Renal cortical epithelial cell (primary cell): ENCODE measurements around the gene MYRIP. TPM values are rescaled to one million over a fixed set of nuclear protein-coding genes. Genes with fewer than 3 reads are reported as not detected.
"Not testable (repeated sequence)": the region's sequence is repeated elsewhere in the genome, so short reads cannot be mapped to it uniquely, and the experiment has no call there.

Source experiments
- DNase-seq: peaks from one replicate; pipeline ENCODE4 v3.0.0-alpha.2; 2011; ENCODE audit warnings: low read depth
- total RNA-seq: library from RNA; depleted of rRNA; stranded (reverse); fragments of >200 nt; gene quantifications from 2 replicates; pipeline ENCODE4 v1.2.3, GENCODE V29; 2014

Gene MYRIP
- 0.35 TPM in 1 of 2 replicates, not detected in the other for total RNA-seq

DNA sequence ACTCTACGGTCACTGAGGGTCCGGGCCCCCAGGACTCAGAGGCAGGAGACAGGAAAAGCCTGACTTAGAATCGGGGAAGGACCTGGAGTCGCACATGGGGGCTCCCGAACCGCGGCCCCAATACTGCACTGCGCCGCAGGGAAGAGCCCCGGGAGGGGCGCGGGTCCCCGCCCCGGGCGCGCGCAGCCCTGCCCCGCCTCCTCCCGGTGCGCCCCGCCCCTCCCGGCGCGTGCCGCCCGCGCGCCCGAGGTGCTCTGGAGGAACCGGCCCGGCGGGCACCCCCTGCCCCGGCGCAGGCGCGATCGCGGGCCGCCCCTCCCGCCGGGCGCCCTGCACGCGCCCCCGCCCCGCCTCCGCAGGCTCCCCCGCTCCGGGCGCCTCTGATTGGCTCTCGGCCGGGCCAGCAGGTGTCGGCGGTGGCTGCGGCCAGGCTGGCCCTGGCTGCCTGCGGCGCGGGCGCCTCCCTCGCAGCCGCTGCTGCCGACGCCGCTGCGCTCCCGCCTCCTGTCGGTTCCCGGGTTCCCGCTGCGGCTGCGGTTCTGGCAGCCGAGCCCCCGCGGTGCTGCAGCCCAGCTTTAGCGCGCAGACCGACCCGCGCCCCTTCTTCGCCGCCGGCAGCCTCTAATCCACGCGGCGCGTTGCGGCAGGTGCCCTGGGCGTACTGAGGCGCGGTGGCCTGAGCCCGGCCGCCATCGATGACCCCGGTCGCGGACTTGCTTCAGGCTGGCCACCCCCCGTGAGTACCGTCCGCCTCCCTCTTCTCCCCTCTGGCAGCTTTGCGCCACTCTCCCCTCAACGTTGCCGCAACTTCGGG is at the start of gene MYRIP:
Gene MYRIP, plus strand, starts transcription at position 429 of the 814 bp plus-strand sequence. CDS start 91,208 bp downstream, outside the sequence.
- DNase-seq: peak; percentile 4

DNA sequence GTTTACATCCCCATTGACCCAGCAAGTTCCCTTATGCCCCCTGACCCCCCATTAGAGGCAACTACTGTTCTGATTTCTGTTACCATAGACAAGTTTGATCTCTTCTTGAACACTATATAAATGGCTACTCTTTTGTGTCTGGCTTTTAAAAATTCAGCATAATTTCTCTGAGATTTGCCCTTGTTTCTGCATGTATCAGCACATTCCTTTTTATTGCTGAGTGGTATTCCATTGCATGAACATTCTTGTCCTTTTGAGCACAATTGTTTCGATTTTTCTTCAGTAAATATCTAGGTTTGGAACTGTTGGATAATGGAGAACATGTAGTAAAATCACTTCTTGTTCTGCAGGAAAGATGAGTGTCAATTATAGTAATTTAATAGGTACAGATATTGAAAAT is 49.1 kb upstream of the MYRIP start:
- DNase-seq: no peak

DNA sequence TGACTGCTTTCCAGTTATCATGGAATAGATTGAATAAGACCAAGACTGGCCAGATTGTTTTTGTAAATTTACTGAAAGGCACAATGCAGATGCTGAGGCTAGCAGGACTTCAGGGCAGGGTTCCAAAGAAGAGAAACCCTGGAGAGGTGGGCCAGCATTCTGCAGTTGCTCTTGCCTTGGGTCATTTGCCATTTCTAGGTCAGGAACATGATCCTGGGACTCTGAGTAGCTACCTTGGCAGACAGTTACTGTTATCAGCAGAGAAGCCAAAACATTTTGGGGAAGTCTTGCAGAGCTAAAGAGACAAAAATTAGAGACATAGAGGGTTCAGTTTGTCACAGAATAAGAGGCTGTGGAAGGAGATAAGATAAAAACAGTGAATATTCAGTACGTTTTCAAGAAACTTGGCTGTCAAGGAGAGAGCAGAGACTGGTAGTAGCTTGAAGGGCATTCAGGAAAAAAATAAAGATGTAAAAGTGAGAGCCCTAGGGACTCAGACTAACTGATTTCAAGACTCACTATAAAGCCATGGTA is 46.8 kb upstream of the MYRIP start:
- DNase-seq: no peak

DNA sequence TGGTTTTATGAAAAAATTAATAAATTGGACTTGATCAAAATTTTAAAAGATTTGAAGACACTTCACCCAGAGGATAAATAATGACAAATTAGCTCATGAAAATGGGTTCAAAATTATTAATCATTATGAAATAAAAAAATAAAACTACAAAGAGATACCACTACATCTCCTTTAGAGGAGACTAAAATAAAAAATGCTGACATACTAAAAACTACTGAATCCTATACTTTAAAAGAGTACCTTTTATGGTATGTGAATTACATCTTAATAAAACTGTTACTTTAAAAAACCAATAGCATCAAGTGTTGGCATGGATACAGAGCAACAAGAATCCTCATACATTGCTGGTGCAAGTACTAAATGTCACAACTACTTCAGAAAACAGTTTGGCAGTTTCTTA is 46.0 kb upstream of the MYRIP start:
- DNase-seq: no peak

DNA sequence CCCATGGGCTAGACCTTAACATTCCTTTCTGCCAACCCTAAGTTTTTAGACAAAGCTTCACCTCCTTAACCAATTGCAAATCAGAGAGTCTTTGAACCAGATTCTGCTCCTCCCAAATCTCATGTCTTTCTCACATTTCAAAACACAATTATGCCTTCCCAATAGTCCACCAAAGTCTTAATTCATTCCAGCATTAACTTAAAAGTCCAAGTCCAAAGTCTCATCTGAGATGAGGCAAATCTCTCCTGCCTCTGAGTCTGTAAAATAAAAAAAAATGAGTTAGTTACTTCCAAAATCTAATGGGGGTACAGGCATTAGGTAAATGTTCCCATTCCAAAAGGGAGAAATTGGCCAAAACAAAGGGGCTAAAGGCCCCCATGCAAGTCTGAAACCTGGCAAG is 43.8 kb upstream of the MYRIP start:
- no peak for DNase-seq

DNA sequence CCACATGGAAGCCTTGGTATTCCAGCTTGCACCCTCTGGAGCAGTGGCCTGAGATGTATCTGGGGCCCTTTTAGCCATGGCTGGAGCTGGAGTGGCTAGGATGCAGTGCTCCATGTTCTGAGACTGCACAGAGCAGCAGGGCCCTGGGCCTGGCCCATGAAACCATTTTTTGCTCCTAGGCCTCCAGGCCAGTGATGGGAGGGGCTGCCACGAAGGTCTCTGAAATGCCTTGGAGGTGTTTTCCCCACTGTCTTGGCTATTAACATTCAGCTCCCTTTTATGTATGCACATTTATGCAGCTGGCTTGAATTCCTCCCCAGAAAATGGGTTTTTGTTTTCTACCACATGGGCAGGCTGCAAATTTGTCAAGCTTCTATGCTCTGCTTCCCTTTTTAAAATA is 43.0 kb upstream of the MYRIP start:
- DNase-seq: no peak

DNA sequence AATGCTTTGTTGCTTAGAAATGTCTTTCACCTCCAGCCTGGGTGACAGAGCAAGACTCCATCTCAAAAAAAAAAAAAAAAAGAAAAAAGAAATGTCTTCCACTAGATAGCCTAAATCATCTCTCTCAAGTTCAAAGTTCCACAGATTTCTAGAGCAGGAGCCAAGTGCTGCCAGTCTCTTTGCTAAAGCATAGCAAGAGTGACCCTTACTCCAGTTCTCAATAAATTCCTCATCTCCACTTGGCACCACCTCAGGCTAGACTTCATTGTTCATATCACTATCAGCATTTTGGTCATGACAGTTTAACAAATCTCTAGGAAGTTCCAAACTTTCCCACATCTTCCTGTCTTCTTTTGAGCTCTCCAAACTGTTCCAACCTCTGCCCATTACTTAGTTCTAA is 42.5 kb upstream of the MYRIP start:
- DNase-seq: not testable (repeated sequence)

DNA sequence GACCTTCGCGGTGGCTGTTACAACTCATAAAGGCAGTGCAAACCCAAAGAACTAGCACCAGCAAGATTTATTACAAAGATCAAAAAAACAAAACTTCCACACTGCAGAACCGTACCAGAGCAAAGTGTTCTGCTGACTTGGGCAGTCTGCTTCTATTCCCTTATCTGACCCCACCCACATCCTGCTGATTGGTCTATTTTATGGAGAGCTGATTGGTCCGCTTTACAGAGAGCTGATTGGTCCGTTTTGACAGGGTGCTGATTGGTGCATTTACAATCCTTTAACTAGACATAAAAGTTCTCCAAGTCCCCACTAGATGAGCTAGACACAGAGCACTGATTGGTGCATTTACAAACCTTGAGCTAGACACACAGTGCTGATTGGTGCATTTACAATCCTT is 31.2 kb upstream of the MYRIP start:
- DNase-seq: not testable (repeated sequence)

DNA sequence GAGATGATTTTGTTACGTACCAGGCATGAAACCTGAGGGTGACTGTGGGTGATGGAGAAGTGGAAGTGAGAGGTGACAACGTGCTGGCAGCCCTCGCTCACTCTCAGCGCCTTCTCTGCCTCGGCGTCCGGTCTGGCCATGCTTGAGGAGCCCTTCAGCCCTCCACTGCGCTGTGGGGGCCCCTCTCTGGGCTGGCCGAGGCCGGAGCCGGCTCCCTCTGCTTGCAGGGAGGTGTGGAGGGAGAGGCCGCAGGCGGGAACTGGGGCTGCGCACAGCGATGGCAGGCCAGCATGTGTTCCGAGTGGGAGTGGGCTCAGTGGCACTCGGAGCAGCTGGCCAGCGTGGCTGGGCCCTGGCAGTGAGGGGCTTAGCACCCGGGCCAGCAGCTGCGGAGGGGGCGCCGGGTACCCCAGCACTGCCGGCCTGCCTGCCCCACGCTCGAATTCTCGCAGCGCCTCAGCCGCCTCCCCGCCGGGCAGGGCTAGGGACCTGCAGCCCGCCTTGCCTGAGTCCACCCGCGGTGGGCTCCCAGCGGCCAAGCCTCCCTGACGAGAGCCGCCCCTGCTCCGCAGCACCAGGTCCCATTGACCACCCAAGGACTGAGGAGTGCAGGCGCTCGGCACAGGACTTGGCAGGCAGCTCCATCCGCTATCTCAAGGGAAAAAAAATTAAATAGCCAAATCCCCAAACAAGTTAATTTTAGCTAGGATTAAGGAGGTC is 29.7 kb upstream of the MYRIP start:
- no peak for DNase-seq

DNA sequence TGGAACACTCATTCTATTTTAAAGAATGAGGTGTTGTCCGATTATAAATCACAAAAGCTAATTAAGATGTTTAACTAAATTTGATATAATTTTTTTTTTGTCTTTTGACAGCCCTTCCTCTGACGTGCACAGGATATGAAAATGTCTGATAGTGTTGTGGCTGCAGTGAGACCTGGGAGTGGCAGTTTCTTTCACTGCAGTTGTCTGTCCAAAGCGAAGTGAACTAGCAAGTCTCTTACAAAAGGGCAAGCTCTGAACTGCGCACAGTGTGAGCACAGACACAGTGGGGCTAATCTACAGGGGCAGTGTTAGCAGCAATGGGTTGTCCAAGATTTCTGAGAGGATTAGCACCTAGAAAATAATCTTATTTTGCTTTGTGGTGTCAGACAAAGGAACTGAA is 29.1 kb upstream of the MYRIP start:
- DNase-seq: no peak

DNA sequence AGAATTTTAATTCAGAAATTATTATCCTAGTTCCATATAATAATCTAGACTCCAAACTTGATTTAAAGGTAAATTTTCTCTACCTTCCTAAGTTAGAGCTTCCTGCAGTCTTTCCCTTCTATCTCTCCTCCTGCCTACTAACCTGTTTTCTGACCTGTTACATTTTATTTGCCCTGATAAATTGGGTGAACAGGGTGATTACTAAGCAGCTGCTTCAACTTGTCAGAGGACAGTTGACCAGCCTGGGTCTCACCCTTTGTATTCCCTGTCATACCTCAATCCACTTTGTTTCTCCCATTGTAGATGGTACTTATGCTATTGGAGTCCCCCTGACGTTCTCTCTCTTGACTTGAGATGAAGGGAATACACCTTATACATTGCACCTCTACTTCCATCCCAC is 28.4 kb upstream of the MYRIP start:
- DNase-seq: no peak

DNA sequence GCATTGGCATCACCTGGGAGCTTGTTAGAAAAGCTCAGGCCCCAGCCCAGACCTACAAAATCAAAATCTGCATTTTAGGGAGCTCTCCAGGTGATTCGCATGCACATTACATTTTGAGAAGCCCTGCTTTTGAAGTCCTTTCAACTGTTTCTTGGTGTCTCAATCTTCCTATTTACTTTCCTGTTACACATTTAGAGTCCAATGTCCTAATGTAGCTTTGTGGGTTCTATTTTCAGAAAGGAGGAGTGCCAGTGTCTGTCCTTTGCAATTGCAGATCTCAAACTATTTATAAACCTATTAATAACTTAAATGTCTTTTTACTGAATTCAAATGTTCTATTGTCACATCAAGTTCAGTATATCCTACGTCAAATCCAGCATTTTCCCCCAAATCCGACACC is 27.8 kb upstream of the MYRIP start:
- no peak for DNase-seq

DNA sequence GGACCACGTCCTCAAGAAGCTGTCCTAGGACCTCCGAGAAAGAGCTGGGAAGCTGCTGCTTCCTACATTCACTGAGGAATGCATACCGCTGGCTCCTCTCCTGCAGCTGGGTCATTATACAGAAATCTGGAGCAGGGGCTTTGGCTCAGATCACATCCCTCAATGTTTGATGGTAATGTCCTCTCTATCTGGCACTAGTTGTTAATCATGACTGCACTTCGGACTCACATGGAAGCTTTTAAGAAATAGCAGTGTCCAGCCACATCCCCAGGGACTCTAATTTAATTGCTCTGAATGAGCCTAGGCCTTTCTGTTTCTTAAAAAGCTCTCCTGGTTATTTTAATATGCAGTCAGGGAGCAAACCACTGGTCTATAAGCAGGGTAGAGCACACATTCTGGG is 25.7 kb upstream of the MYRIP start:
- DNase-seq: no peak

DNA sequence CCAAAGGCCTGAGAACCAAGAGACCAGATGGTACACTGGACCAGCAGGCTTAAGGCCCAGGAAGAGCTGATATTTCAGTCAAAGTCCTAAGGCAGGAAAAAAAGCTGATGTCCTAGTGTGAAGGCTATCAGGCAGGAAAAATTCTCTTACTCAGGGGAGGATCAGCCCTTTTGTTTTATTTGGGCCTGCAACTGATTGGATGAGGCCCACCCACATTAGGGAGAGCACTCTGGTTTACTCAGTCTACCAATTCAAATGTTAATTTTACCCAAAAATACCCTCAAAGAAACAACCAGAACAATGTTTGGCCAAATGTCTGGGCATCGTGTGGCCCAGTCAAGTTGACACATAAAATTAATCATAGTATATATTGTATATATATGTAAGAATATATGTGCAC is 24.5 kb upstream of the MYRIP start:
- DNase-seq: no peak

DNA sequence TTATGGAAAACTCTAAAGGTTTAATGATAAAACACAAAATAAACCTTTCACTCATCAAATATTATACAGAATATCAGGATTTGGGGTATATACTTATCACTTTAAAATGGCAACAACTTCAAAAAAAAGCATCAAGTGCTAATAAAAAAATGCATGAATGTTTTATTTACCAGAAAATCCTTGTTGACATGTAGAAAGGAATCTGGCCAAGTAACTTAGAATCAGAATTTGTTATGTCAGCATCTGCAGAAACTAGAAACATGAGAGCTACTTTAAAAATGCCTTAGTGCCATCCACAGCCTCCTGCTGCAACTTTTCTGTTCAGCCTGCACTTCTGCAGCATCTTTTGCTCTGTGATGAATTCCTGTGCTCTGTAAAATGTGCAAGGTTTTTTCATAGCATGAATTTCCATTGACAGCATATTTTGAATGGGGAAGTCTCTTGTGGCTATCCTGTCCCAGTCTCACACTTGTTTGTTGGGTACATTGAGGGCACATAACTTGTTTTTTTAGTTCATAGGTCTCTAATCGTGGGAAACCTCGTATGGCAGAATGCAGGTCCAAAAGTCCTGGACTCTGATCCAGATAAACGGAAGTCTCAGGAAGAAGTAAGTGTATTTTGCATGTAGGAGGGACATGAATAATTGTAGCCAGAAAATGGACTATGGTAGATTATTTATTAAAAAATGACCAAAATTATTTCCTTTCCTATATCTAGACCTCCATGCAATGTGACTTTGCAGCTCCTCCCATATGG is 21.1 kb upstream of the MYRIP start:
- no peak for DNase-seq

DNA sequence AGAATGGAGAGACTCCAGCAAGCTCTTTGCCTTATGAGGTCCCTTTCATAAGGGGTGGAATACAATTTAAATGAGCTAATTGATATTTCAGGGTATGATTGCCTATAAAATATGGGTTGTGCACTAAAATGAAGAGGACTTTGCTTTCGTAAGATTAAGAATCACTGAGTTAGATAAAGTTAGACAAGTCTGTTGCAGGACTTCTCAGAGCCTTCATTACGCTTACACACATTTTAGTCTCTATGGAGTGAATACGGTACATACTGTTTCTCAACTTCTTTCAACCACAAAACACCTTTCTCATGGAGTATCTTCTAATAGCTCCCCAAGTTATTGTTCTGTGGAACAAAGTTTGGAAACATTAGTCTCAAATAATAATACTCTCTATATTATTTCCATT is 17.8 kb upstream of the MYRIP start:
- no peak for DNase-seq

DNA sequence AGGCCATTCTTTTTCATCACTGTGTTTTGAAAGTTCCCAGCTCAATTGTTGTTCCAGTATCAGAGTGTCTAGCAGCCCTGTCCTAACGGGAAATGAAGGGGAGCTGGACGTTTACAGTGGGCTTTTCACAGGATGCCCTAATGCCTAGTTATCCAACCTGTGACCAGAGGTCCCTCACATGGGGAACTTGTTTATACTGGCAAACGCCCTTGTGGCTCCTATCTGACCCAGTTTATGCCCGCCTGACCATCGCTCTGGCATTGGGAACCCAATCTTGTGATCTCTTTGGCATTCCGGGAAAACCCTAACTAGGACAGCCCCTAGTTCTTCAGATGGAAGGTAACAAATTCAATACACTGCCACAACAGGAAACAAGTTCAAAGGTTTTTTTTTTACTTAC is 14.5 kb upstream of the MYRIP start:
- DNase-seq: no peak

DNA sequence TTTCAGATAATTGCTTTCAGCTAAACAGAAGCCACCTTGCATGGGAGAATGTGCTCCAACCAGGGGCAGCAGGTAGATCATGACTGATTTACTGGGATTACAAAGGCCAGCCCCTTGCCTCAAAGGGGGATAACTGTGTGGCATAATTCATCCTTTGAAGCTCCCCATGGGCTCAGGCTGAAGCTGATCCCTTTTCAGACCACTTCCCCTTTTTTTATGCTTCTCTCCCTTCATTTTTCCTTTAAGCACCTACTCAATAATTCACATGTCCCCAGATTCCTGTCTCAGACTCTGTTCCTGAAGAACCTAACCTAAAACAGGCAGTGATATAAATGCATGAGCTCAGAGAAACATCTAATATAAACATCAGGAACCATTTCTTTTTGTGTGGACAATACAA is 8.2 kb upstream of the MYRIP start:
- DNase-seq: no peak

DNA sequence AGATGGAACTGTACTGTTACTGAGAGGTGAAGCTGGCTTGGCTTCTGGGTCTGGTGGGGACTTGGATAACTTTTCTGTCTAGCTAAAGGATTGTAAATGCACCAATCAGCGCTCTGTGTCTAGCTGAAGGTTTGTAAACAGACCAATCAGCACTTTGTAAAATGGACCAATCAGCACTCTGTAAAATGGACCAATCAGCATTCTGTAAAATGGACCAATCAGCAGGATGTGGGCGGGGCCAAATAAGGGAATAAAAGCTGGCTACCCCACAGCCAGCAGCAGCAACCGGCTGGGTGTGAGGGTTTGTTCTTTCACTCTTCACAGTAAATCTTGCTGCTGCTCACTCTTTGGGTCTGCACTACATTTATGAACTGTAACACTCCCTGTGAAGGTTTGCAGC is 6.9 kb upstream of the MYRIP start:
- DNase-seq: not testable (repeated sequence)

DNA sequence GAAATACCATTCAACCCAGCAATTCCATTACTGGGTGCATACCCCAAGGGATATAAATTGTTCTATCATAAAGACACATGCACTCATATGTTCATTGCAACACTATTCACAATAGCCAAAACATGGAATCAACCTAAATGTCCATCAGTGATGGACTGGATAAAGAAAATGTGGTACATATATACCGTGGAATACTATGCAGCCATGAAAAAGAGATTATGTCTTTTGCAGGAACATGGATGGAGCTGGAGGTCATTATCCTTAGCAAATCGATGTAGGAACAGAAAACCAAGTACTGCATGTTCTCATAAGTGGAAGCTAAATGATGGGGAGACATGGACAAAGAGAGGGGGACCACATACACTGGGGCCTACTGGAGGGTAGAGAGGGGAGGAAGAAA is 5.5 kb upstream of the MYRIP start:
- no peak for DNase-seq

DNA sequence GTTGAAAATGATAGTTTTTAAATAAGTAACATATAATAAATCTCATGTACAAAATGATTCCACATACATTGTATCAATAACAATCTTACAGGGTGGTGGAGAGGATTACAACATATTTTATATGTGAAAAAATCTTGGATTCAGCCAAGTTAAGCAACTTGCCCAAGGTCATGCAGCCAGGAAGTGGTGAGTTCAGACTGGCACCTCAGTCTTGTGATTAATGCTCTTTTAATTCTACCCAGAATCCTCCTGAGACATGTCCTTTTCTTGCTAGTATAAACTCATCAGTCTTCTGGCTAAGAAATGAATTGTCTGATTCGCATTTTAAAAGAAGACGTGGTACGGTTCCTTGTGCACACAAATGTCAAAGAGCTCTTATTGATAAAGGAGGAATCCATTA is 4.5 kb upstream of the MYRIP start:
- DNase-seq: peak; percentile 31

DNA sequence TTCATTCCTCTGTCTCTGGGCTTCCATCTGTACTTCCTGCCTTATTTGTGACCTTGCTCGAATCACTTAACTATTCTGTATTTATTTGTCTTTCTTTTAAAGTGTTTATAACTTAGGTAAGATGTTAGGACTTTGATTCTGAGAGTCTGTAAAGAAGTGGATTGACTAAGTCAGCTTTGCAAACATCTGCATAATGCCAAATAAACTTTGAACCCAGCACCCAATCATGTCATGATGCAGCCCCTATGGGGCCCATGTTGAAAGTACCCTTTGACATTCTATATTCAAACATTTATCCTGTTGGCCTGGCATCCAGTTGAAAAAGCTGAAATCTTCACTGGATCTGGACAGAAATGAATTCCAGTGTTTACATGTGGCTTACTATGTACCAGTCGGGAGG is 3.8 kb upstream of the MYRIP start:
- DNase-seq: no peak
